Panc1 (cell line): ENCODE results near the gene ASL. TPM values are rescaled to one million over a fixed set of nuclear protein-coding genes. Genes with fewer than 3 reads are reported as not detected.
"Not testable (repeated sequence)": the region's sequence is repeated elsewhere in the genome, so short reads cannot be mapped to it uniquely, and the experiment has no call there.

Experiments used
- ATAC-seq: fragments of 200-7000 bp; cut with Tn5 transposase; 2 replicates; pipeline ENCODE4 v1.9.1; 2020; ENCODE audit warnings: mild to moderate bottlenecking, moderate library complexity
- BruUV-seq: library from RNA; stranded (reverse); fragments of 400-500 nt; replicated peaks from 2 replicates; lab custom pipeline; 2021; lab: Mats Ljungman, UMichigan
- CTCF ChIA-PET: fragments of 300-600 bp; sonication (Branson Sonifier 250); formaldehyde crosslinking; loops from one replicate; lab custom pipeline; 2022; ENCODE audit warnings: antibody characterized with exemption; lab: Charles Lee
- POLR2A ChIA-PET: fragments of 300-600 bp; sonication (Branson Sonifier 250); formaldehyde crosslinking; loops from one replicate; lab custom pipeline; 2022; ENCODE audit warnings: antibody characterized with exemption; lab: Charles Lee
- DNase-seq: peaks from one replicate; pipeline ENCODE4 v3.0.0-alpha.2; 2010; ENCODE audit warnings: low read depth, low spot score
- H3K27ac ChIP-seq: 2 replicates; pipeline ENCODE4 v1.5.1; 2011; ENCODE audit warnings: mild to moderate bottlenecking, low read length, inconsistent platforms
- H3K27me3 ChIP-seq: fragments of 200-500 bp; sonication (Bioruptor generic); 2 replicates; pipeline ENCODE4 v1.6.0; 2014; ENCODE audit warnings: low read length, inconsistent platforms; ENCODE audit not compliant: control insufficient read depth, insufficient read depth
- H3K36me3 ChIP-seq: fragments of 200-500 bp; sonication (Bioruptor generic); 2 replicates; pipeline ENCODE4 v1.5.1; 2014; ENCODE audit warnings: inconsistent platforms, mild to moderate bottlenecking, low read length, moderate library complexity; ENCODE audit not compliant: control insufficient read depth, insufficient read depth
- H3K4me1 ChIP-seq: 2 replicates; pipeline ENCODE4 v1.5.1; 2011; ENCODE audit warnings: inconsistent platforms, mild to moderate bottlenecking, low read length, moderate library complexity; ENCODE audit not compliant: control insufficient read depth, insufficient read depth
- H3K4me3 ChIP-seq, 2 experiments: 2 replicates each; pipeline ENCODE4 v1.5.1; 2011 to 2012; ENCODE audit warnings: low read depth in 2 of 2, low read length in 2 of 2, mild to moderate bottlenecking in 2 of 2, inconsistent platforms in 1 of 2, moderate library complexity in 1 of 2
- H3K9me3 ChIP-seq: fragments of 200-500 bp; sonication (Bioruptor generic); 2 replicates; pipeline ENCODE4 v1.5.1; 2014; ENCODE audit warnings: low read depth, mild to moderate bottlenecking, inconsistent platforms, low read length, moderate library complexity; ENCODE audit not compliant: control insufficient read depth, insufficient read depth
- CTCF ChIP-seq: fragments of 450-650 bp; IDR thresholded peaks from 2 replicates; pipeline ENCODE4 v1.5.1; 2017; ENCODE audit warnings: mild to moderate bottlenecking
- POLR2AphosphoS5 ChIP-seq: IDR thresholded peaks from 2 replicates; pipeline ENCODE4 v1.6.1; 2012; ENCODE audit warnings: mild to moderate bottlenecking, low read depth, low read length, moderate library complexity
- REST ChIP-seq, 2 experiments: IDR thresholded peaks; 2 replicates each; pipeline ENCODE4 v1.6.1; 2011 to 2012; ENCODE audit warnings: low read depth in 2 of 2, control low read depth in 1 of 2, low read length in 1 of 2, mild to moderate bottlenecking in 1 of 2, moderate library complexity in 1 of 2; ENCODE audit not compliant: insufficient read depth in 1 of 2
- SIN3A ChIP-seq: IDR thresholded peaks from 2 replicates; pipeline ENCODE4 v1.6.1; 2012; ENCODE audit warnings: low read depth, mild to moderate bottlenecking, low read length, moderate library complexity, borderline replicate concordance; ENCODE audit not compliant: insufficient read depth
- TCF7L2 ChIP-seq: IDR thresholded peaks from 2 replicates; pipeline ENCODE4 v1.6.1; 2011; ENCODE audit warnings: mild to moderate bottlenecking, low read depth, low read length, inconsistent platforms
- in situ Hi-C: cut with HindIII; loops from 2 replicates; pipeline ENCODE4 v1.10.0; 2016; ENCODE audit warnings: low sequenced_read_pairs, low pct_unique_long_range_greater_than_20kb
- intact Hi-C: fragments of 100-400 bp; cut with micrococcal nuclease; formaldehyde crosslinking; loops from one replicate; pipeline ENCODE4 v1.10.0; 2022; ENCODE audit not compliant: unreplicated experiment
- total RNA-seq: library from RNA; stranded (reverse); gene quantifications from one replicate; pipeline ENCODE4 v1.2.1, GENCODE V29; 2021; ENCODE audit not compliant: unreplicated experiment

Gene ASL
- total RNA-seq, 1 experiment from 2014 or later: 34.3 TPM

DNA sequence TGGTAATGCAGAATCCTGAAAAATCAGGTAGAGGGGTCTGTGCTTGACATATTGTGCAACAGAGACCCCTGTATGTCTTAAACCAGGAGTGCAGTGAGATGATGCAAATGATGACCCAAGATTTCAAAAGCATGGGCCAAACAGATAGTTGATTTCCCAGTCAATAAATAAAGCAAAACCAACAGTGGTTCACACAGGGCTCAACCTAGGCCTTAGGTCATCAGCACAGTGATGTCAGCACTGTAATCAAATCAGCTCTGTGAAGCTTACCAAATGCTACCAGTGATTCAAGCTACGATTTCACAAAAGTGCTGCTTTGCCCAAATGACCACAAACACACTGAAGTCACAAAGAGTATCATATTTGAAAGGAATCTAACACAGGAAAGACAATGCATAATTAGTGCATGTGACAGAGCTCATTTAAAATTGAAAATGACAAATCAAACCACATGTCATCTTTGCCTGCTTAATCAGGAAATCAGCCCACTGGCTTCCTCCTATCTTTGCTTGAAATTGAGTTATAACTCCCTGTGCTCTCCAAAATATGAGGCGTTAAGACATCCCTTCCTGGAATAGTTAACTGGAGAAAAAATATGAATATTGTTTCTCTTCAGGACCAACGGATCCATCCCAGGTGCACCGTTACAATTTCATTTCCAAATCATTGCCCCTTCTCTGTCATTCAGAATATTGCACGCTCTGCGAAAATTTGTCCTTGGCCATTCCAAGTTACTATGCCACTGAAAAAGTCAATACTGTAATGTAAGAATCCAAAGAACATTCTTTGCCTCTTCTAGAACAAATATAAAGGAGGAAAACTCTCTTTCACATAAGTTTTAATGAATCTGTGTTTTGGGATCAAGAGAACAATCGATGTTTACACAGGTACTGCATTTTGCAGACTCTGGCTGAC lies 41.9 kb upstream of the ASL start:
- intact Hi-C loops (loop anchor here (10.0 kb wide), 1 partner anchor 91 kb away; no protein-coding TSS in a partner anchor), in situ Hi-C loops (no loop called here)
- H3K27ac ChIP-seq: no peak overlapping the region
- no peak overlapping the region for H3K4me3 ChIP-seq
- no TSS peak for BruUV-seq
- ChIA-PET POLR2A (interaction anchor here (0.8 kb wide), 1 partner anchor 20 kb away, joined by 3 read pairs; no protein-coding TSS in a partner anchor), CTCF (no interaction called here)
- DNase-seq (no peak), ATAC-seq (no peak)
- H3K36me3 ChIP-seq: no peaks in the 10 kb centered on the region
- no peaks in the 10 kb centered on the region for H3K27me3 ChIP-seq
- no peaks in the 10 kb centered on the region for H3K9me3 ChIP-seq
- H3K4me1 ChIP-seq: no peaks in the 10 kb centered on the region
- no peak for TF ChIP-seq SIN3A
- no peak for TF ChIP-seq TCF7L2
- no peak for TF ChIP-seq CTCF
- no peak for TF ChIP-seq POLR2AphosphoS5
- TF ChIP-seq REST (IDR thresholded peaks at IDR 0.05; ENCODE audit: insufficient read depth in 1 of 2, low read depth in 2 of 2, low read length in 1 of 2): no peak

DNA sequence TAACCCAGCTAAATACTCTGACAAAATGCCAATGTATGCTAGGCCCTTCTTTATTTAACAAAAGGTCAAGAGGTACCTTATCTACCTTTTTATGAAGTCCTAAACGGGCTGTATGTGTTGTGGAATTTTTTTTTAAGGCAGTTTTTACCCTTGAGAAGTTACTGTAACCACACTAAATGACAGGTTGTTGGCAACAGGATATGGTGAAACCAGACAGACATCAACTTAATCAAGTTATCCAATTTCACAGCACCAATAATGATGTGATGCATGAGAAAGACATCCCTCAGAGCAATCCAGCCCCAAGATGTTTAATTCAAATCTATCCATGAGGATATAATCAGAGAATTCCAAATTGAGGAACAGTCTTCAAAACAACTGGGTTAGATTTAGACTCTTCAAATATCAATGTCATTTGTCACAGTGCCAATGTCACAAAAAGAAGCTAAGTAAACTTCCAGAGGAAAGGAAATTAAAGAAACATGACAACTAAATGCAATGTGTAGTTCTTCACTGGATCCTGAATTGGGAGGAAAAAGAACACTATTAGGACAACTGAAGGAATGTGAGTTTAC lies 41.1 kb upstream of the ASL start:
- DNase-seq, ATAC-seq, in situ Hi-C loops, H3K27me3 ChIP-seq, H3K36me3 ChIP-seq, POLR2A ChIA-PET, CTCF ChIA-PET, H3K27ac ChIP-seq, H3K4me3 ChIP-seq, BruUV-seq, H3K4me1 ChIP-seq, H3K9me3 ChIP-seq: not testable (repeated sequence)
- intact Hi-C loops: loop anchor here (10.0 kb wide), 1 partner anchor 90 kb away; no protein-coding TSS in a partner anchor
